ENCODE measurements around the gene MAPK11.

Gene MAPK11

DNA sequence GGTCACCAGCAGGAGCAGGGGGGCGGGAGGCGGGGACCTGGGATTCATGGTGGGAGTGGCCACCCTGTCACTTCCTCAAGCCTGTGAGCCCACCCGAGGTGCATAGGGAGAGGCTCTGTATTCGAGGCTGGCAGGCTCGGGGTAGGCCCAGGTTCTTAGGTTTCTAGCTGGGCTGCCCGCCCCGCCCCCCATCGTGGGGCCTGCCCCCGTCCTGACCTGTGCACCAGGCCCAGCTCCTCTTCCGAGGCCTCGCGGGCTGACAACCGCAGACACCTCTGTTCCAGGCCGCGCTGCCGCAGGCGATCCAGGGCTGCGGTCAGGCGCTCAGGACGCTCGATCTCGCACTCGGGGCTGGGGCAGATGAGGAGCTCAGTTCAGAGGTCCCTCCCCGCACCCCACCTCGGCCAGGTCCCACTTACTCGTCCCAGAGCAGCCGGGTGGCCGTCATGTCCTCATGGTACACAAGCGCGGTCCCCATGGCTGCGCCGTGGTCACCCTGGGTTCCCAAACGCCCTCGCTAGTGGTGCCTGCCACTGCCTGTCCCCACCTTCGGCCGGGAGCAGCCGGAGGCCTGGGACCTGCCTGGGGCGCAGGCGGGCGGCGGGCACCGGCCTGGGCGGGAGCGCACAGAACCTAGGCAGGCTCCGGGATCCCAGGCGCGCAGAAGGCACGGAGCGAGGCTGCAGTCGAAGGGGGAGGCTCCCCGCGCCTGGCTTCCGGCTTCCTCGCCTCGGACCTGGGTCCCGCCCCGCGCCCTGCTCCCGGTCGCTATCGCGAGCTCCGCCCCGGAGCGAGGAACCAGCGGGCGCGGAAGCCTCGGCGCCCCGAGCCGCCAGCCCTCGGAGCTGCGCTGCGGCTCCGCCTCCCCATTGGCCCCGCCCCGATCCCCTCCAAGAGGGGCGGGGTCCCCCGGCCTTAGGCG lies 19.4 kb downstream of the MAPK11 start, which contains the start of gene HDAC10:
Gene HDAC10 (minus strand): TSS at position 711 of the 922 bp plus-strand sequence. CDS start 233 bp downstream, at position 478.
- peak in 2 of 3 donors; percentile 52 to 70 for DNase-seq (ENCODE audit: low read depth in 3 of 3, low spot score in 1 of 3)

DNA sequence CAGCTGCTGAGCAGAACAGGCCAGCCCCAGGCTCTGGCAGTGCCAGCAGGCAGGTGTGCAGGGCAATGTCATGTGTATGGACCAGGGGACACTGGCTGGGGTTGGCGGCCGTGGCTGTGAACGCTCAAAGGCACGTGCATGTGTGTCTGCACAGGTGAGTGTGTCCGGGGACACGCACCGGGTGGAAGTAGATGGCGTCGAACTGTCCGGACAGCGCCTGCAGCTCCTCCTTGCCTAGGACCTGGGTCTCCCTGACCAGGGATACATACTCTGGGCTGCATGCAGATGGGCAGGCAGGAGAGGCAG lies 20.0 kb downstream of the MAPK11 start:
- DNase-seq (ENCODE audit: low read depth in 3 of 3, low spot score in 1 of 3): no peak

DNA sequence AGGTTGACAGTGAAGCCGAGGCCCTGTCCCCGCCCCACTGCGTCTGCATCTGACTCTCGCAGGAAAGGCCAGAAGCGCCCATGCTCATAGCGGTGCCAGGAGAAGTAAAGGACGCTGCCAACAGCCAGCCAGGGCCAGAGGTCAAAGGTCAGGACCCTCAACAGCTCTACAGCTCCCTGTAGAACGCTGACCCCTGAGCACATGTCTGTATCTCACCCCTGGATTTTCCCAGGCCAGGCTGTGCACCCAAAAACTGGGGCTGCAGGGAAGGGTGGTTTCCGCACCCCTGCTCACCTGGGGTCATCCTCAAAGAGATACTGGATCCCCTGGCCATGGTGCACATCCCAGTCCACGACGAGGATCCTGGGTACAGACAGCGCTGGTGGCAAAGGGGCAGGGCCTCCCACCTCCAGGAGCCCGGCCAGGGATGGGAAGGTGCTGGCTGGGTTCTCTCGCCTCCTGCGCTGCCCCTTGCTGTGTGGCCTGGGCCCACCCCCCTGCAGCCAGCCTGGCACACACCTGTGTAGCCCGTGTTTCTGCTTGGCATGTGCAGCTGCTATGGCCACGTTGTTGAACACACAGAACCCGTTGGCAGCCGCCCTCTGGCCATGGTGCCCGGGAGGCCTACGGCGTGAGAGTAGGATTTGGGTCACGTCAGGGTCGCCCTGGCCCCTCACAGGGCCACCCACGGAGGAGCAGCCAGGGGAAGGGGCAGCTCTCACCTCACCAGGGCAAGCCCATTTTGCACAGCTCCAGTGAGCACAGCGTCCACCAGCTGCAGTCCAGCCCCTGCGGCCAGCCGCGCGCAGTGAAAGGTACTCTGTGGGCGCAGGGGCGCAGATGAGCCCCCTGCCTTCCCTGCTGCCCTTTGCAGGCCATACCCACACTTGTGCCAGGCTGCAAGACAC lies 20.6 kb downstream of the MAPK11 start:
- DNase-seq (ENCODE audit: low read depth in 3 of 3, low spot score in 1 of 3): no peak

DNA sequence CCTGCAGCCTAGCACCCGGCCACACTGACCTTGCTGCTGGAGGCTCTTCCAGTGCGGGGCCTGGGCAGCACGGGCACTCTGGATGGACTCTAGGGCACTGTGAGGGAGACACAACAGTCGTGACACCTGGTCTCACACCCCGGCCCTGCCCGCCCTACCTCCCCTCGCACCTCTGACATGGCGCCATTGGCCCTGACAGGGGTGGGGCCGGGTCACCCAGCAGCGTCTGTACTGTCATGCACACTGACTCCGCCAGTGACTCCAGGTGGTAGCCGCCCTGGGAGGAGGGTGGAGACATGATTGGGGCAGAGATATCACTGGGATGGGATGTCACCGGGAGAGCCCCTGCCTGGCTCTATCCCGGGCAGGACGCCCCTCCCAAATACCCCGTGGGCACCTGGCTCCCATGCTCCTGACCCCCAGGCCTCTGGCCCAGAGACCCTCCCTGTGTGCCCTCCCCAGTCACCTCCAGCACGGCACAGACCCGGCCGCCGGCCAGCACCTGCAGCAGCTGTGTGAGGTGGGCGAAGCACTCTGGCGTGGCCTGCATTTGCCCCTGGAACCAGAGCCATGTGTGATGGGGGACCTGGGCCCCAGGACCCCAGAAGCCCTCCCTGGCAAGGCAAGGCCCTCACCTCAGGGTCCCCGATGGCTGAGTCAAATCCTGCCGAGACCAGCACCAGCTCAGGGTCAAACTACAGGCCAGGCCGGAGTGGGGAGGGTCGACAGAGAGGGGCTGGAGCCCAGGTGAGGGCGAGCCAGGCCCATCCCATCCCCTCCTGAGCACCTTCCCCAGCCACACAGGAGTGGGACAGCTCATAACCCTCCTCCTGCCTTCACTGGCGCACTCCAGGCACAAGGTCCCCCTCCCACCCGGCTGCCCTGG lies 21.7 kb downstream of the MAPK11 start:
- DNase-seq (ENCODE audit: low read depth in 3 of 3, low spot score in 1 of 3): no peak

DNA sequence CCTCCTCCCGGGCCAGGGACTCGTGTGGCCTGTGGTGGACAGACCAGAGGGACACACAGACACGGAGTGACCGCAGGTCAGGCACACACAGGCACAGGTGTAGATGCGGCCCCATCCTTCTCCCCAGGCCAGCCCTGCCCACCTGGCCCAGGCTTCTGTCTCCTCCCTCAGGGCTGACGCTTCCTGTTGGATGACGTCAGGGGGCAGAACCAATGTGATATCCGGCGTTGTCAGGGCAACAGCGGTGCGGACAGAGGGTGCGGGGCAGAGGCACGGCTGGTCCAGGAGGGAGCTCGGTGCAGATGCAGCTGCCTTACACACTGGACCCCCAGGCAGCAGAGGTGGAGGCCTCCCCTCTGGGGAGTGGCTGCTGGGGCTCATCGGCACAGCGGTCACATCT lies 22.4 kb downstream of the MAPK11 start:
- no peak for DNase-seq (ENCODE audit: low read depth in 3 of 3, low spot score in 1 of 3)

DNA sequence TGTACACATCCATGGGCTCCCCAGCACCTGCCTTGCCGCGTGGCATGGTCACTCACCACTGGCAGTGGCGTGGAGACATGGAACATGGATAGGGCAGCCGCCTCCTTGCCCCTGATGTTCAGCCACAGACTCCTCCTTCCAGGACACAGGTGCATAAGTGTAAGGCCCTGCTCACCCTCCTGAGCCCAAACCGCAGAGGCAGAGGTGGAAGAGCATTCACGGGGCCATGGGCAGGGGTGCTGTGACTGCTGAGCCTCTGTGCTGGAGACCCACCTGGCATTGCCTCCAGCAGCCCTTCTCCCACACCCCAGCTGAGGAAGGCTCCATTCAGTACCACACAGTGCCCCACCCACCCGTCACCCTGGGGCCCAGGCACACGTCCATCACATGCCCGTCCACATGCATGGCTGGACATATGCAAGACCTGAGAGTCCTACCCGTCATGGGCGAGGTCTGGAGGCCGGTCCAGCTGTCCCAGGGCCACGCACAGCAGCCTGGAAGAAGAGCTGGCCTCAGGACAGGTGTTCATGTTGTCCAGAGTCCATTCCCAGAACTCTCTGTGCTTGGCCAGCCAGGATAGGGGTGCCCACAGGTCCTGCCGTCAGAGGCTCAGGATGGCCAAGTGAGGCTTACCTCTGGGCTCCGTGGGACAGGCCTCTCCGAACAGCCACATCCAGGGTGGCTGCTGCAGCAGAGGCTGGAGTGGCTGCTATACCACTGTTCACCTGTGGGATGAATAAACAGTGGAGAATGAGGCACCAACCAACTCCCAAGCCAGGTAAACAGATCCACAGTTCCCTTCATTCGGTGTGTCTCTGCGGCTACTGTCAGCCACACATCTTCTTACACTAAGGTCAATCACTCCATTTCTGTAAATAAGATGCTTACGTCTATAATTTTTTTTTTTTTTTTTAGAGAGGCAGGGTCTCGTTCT lies 23.7 kb downstream of the MAPK11 start:
- no peak for DNase-seq (ENCODE audit: low read depth in 3 of 3, low spot score in 1 of 3)

DNA sequence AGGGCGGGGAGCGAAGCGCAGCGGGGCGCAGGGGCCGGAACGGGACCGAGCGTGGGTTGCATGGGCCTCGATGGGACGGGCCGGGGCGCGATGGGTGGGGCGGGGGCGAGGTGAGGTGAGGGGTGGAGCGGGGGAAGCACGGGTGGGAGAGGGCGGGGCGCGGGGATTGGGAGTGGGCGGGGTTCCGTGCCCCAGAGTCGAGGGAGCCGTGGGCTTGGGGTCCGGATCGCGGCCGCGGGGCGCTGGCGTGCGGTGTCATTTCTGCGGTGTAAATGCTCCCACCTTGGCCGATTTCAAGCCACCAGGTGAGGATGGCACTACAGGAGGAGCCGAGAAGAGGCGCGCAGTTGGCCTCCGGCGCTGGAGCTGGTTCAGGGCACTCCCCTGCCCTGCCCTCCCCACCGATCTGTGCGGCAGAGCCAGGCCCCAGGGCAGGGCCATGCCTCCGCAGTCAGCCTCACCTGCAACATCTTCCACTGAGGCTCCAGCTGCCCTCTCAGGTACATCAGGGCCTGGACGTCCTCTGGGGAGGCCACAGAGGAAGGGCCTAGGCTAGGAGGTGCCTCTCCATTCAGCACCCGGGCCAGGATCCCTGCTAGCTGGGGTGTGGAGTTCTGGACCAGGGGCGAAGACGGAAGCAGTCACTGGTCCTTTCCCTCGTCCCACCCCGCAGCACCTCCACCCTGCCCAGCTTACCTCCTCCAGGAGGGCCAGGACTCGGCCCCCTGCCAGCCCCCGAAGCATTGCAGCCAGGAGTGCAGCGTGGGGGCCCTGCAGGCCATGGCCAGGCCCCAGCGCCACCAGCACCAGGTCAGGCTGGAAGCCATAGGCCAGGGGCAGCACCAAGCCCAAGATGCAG lies 24.7 kb downstream of the MAPK11 start:
- DNase-seq (ENCODE audit: low read depth in 3 of 3, low spot score in 1 of 3): no peak

DNA sequence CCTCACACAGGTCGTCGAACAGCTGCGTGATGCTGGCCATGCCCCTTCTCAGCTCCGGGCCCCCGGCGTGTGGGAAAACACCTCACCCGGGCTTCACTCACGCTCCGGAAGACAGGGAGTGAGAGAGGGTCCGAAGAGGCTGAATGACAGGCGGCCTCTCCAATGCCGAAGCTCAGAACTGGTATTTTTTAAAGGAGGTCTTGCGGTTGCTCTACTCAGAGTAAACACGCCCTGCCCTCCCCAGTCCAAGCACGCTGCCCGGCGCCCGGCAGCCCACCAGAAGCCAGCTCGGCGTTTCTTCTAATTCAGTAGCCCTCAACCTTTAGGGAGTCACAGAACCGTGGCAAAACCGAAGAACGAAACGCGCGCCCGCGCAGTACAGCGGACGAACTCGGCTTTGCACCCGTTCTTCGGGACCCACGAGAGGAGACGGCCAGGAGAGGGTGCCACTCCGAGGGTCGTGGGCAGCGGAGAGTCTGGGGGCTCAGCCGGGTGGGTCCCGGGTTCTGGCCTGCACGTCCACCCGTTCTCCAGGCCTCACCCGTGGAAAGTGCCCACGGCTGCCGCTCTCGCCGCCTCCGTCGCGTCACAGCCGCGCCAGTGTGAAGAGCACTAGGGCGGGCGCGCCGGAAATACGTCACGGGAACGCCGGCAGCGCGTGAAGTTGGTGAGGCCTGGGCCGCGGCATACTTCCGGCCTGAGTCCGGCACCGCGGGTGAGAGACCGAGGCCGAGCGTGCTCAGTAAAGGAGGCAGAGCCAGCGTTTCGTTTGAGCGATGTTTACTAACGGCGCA lies 25.6 kb downstream of the MAPK11 start, which contains the start of gene TUBGCP6:
Gene TUBGCP6 (minus strand): TSS at position 604 of the 794 bp plus-strand sequence. CDS start 564 bp downstream, at position 40.
- peak; percentile 65 to 89 (median 78) for DNase-seq (ENCODE audit: low read depth in 3 of 3, low spot score in 1 of 3)

DNA sequence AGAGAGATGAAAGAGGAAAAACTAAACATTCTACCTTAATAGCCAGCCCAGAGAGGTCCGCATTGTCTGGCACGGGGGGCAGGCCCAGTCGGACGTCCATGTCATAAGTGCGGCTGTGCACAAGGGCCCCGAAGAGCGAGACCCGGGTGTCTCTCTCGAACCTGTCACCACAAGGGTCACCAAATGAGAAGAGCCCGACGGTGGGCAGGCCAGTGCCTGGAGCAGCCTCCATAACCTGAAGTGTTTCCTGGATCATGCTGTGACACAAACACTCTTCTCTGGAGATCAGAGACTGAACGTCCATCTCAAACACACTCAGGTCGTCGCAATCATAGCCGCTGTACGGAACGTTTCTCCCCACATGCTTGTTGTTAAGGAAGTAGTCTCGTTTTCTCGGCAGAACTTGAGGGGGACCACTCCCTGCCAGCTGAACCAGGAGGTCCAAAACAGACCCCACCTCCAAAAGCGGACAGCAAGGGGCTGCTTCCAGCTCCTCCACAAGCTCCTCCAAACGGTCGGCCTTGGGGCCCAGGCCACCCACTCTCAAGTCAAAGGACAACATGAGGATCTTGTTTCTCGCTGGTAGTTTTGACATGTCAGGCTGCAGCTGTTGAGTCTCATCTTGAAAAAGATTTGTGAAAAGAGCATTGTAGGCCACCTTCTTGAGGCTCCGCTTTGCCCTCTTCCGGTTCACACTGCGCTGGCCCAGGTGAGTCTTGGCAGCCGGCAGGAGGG lies 26.3 kb downstream of the MAPK11 start:
- DNase-seq (ENCODE audit: low read depth in 3 of 3, low spot score in 1 of 3): no peak

DNA sequence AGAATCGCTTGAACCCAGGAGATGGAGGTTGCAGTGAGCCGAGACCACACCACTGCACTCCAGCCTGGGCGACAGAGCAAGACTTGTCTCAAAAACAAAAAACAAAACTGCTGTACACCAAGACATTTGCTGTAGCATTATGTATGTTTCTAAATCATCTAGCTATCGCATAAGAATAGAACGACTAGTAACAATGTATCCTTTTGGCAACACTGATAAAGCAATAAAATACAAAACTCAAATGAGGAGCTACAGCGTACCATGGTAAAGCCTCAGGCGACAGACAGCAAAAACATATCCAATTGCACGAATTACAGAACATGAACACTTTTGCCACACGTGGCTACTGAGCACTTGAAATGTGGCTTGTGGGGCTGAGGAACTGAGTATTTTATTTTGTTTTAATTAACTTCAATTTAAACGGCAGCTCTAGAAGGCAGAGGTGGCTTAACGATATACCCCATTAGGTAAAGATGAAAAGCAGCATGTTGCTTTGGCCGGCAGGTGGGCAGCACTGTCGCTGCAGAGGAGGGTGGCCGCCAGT lies 27.7 kb downstream of the MAPK11 start:
- DNase-seq (ENCODE audit: low read depth in 3 of 3, low spot score in 1 of 3): no peak

DNA sequence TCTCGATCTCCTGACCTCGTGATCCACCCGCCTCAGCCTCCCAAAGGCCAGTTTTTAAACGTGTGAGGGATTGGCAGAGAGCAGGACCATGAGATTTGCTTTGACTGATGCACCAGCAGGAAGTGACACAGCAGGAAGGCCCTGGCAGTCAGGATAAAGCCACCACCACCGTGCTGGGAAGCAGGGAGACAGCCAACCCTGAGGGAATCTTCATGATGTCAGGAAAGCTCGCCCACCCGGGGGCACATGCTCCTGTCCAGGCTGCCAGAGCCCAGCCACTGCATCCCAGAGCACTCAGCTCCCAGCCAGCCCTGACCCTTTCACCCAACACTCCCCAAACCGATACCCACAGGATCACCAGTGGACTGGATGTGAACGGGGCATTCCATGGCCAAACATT lies 31.4 kb downstream of the MAPK11 start:
- DNase-seq (ENCODE audit: low read depth in 3 of 3, low spot score in 1 of 3): no peak

DNA sequence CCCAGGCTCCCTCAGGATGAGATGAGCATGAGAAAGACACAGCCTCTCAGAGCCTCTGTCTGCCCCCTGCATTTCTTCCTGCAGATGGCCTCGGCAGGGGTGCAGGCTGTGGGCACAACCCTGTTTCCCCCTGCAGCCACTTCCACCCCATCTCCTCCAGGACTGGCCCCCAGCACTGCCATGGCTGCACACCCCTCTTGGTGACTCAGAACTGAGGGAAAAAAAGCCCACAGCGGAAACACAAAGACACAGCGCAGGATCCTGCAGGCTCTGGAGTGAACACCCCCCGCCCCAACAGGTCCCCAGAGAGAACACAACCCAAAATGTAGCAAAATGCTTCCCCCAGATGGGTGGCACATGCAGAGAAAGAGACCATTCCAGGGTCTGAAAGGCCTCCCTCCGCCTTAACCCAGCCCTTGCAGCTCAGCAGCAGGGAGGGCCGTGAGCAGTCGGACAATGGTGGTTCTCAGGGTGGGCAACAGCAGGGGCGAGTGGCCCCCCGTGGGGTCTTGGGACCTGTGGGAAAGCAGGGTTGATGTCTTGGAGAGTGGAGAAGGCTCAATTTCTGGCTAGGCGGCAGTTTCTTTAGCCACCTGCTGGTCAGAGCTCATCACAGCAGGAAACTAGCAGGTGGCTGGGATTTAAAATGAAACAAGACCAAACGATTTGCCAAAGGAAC lies 33.3 kb downstream of the MAPK11 start:
- no peak for DNase-seq (ENCODE audit: low read depth in 3 of 3, low spot score in 1 of 3)

DNA sequence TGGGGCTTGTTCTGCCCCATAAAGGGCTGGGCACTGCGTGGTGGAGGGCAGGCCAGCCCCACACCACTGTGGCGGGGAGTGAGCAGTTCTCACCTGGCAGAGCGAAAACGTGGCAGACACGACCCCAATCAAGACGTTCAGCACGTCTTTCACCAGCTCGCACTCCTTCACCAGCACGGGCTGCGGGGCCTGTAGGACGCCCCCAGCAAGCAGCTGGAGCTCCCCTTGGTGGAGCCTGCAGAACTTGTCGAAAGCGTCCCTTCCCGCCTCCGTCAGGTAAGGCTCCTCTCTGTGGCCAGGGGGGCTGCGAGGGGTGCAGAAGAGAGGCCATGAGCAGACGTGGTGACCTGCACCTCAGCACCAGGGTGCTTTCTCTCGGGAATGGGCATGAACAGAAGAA lies 37.0 kb downstream of the MAPK11 start:
- DNase-seq (ENCODE audit: low read depth in 3 of 3, low spot score in 1 of 3): no peak

DNA sequence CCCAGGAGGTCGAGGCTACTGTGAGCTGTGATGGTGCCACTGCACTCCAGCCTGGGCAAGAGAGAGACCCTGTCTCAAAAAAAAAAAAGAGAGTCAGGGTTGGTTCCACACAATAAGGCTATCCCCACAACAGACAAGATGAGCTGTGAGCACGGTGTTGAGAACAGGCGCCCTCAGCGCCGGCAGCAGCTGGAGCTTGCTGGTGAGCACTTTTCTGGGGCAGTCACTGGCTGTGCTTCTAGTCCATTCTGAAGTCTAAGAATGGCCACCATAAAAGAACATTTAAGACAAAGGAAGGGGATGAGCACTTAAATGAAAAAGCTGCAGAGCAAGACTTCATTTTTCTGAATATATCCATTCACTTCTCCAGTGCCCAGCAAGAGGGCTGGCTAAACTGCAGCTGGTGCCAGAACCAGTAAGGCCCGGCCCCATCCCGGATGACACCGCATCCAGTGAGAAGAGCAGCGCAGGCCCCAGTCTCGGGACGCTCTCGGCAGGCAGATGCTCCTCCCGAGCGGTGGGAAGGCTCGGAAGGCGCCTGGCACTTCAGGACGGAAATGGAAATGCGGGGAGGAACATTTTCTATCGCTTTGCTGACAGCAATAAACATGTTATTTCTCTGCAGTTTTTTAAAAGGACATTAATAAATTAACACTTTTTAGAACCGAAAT lies 37.6 kb downstream of the MAPK11 start:
- no peak for DNase-seq (ENCODE audit: low read depth in 3 of 3, low spot score in 1 of 3)

DNA sequence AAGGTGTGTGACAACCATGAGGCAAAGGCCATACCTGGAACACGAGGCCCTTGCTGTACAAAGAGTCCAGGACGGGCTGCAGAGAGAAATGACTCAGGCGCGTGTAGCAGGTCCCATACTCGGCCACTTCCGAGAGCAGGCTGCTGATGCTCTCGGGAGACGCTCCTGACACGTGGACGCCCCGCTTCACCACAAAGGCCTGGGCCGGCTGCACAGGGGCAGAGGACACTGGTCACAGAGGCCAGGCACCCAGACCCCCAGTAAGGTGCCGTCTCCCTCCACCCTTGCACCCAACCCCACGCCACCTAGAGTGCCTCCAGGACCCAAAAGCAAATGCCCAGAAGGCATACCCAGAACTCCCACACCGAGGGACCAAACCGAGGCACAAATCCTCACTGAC lies 40.8 kb downstream of the MAPK11 start:
- DNase-seq (ENCODE audit: low read depth in 3 of 3, low spot score in 1 of 3): no peak

DNA sequence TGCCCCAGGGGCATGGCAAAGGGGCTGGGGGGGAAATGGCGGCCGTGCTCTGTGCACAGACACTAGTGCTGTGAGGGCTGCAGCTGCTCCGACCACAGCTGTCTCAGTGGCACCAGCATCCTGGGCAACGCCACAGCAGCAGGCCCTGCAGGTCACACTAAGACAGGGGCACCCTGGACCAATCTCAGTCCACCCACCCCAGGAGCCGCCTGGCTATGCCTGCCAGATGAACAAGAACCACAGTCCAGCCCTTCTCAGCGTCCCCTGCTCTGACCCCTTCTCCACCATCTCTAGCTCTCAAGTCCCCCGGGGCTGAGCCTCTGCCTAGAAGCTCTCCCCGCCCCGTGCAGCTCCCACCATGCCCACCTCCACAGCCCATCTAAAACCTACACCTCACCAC lies 41.8 kb downstream of the MAPK11 start:
- no peak for DNase-seq (ENCODE audit: low read depth in 3 of 3, low spot score in 1 of 3)
